DOHH2 (cell line): Measurements from ENCODE around the gene HSDL2.

ENCODE experiments used
- H3F3A ChIP-seq: fragments of 200-600 bp; sonication (generic), shearing (Covaris generic); 2 replicates; pipeline ENCODE4 v1.6.0; 2016; ENCODE audit warnings: antibody characterized with exemption, mild to moderate bottlenecking; ENCODE audit not compliant: control insufficient read depth, insufficient read depth
- H3K27ac ChIP-seq: fragments of 200-600 bp; sonication (generic); 2 replicates; pipeline ENCODE4 v1.5.1; 2014; ENCODE audit warnings: low read depth, mild to moderate bottlenecking, low read length, moderate library complexity
- H3K27me3 ChIP-seq: fragments of 200-600 bp; sonication (generic); 2 replicates; pipeline ENCODE4 v1.6.1; 2014; ENCODE audit warnings: mild to moderate bottlenecking, low read length, mixed read lengths; ENCODE audit not compliant: control insufficient read depth
- H3K36me3 ChIP-seq: fragments of 200-600 bp; sonication (generic); 2 replicates; pipeline ENCODE4 v1.6.1; 2014; ENCODE audit warnings: mild to moderate bottlenecking, low read length, moderate library complexity, mixed read lengths; ENCODE audit not compliant: control insufficient read depth
- H3K4me1 ChIP-seq: fragments of 200-600 bp; sonication (generic); 2 replicates; pipeline ENCODE4 v1.6.1; 2014; ENCODE audit warnings: mild to moderate bottlenecking, low read length, mixed read lengths; ENCODE audit not compliant: control insufficient read depth
- H3K4me2 ChIP-seq: fragments of 200-600 bp; sonication (generic); 2 replicates; pipeline ENCODE4 v1.6.0; 2014; ENCODE audit warnings: mild to moderate bottlenecking, low read length, moderate library complexity
- H3K4me3 ChIP-seq: fragments of 200-600 bp; sonication (generic); 2 replicates; pipeline ENCODE4 v1.5.1; 2014; ENCODE audit warnings: mild to moderate bottlenecking, low read length, mixed read lengths
- H3K79me2 ChIP-seq: fragments of 200-600 bp; sonication (generic); 2 replicates; pipeline ENCODE4 v1.6.1; 2014; ENCODE audit warnings: mild to moderate bottlenecking, low read length, mixed read lengths; ENCODE audit not compliant: control insufficient read depth
- H3K9me2 ChIP-seq: fragments of 200-600 bp; sonication (generic); replicated peaks from 2 replicates; pipeline ENCODE4 v1.6.1; 2014; ENCODE audit warnings: mild to moderate bottlenecking, low read length, mixed read lengths; ENCODE audit not compliant: control insufficient read depth
- H3K9me3 ChIP-seq: fragments of 200-600 bp; sonication (generic); 2 replicates; pipeline ENCODE4 v1.6.1; 2014; ENCODE audit warnings: antibody characterized with exemption, low read length, mixed read lengths; ENCODE audit not compliant: control insufficient read depth, insufficient read depth
- H4K20me1 ChIP-seq: fragments of 200-600 bp; sonication (generic); 2 replicates; pipeline ENCODE4 v1.6.0; 2014; ENCODE audit warnings: low read depth, mild to moderate bottlenecking, antibody characterized with exemption, low read length, moderate library complexity; ENCODE audit not compliant: control insufficient read depth, insufficient read depth
- EZH2phosphoT487 ChIP-seq: fragments of 200-600 bp; sonication (generic); IDR thresholded peaks from 2 replicates; pipeline ENCODE4 v1.6.1; 2017; ENCODE audit warnings: borderline replicate concordance, mild to moderate bottlenecking, antibody characterized with exemption, low read length, moderate library complexity, mixed read lengths
- TF ChIP-seq, protein P1 (sequence below): fragments of 200-600 bp; sonication (generic); IDR thresholded peaks from one replicate; pipeline ENCODE4 v1.5.1; 2014; ENCODE audit warnings: antibody characterized with exemption, mild to moderate bottlenecking, low read depth, low read length; ENCODE audit not compliant: poor library complexity, severe bottlenecking

Gene HSDL2

DNA sequence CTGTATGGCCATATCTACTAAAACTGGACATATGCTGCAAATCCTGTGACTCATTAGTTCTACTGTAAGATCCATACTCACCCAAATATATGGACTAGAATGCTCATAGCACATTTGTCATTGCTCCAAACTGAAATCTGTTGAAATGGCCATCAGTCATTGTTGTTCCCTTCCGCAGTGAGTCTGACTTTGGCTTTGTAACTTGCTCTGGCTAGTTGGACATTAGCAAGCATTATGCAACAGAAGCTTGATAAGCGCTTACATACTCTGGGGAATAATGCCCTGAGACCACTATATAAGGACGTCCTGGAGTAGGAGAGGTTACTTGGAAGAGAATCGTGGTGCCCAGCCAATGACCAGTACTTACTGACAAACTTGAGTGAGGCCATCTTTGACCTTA, 115.7 kb downstream of the HSDL2 start:
- Histone ChIP-seq H3K27ac (no peak overlapping the region), H3K9me2 (no peaks in the 10 kb centered on the region), H3K4me2 (no peak overlapping the region), H4K20me1 (no peaks in the 10 kb centered on the region), H3K27me3 (no peaks in the 10 kb centered on the region), H3K79me2 (peaks cover 94% of the 10 kb centered on the region), H3K4me3 (no peak overlapping the region), H3K36me3 (peaks cover 31% of the 10 kb centered on the region), H3K9me3 (0 out of 2 replicates have a peak, but pooled peaks cover 6% of the 10 kb centered on the region), H3K4me1 (peaks cover 12% of the 10 kb centered on the region), H3F3A (no peaks in the 10 kb centered on the region)
- no peak for TF ChIP-seq EZH2phosphoT487
- TF ChIP-seq, protein P1, sequence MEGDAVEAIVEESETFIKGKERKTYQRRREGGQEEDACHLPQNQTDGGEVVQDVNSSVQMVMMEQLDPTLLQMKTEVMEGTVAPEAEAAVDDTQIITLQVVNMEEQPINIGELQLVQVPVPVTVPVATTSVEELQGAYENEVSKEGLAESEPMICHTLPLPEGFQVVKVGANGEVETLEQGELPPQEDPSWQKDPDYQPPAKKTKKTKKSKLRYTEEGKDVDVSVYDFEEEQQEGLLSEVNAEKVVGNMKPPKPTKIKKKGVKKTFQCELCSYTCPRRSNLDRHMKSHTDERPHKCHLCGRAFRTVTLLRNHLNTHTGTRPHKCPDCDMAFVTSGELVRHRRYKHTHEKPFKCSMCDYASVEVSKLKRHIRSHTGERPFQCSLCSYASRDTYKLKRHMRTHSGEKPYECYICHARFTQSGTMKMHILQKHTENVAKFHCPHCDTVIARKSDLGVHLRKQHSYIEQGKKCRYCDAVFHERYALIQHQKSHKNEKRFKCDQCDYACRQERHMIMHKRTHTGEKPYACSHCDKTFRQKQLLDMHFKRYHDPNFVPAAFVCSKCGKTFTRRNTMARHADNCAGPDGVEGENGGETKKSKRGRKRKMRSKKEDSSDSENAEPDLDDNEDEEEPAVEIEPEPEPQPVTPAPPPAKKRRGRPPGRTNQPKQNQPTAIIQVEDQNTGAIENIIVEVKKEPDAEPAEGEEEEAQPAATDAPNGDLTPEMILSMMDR = no peak

DNA sequence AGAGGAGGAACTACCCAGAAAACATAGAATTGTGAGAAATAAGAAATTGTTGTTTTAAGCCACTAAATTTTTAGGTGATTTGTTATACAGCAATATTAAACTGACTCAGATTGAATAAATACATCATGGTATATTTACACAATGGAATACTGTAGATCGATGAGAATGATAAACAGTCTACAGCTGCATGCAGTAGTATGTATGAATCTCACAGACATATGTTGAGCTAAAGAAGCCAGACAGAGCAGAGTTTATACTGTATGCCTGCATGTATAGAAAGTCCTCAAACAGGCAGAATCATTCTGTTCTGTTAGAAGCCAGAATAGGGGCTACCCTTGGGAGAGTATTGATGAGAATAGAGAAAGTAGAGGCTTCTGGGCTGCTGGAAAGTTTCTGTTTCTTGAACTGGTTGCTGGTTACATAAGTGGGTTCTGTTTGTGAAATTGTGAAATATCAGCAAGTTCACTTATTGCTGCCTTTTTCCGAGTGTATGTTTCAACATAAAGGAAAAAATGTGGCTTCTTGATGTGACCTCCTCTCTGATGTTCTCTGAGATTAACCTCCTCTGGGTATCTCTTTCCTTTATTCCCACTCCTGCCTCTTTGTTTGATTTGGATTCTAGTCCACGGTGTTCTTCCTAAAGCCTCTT, 116.3 kb downstream of the HSDL2 start:
- no peaks in the 10 kb centered on the region for H3F3A ChIP-seq
- H4K20me1 ChIP-seq = no peaks in the 10 kb centered on the region
- H3K4me2 ChIP-seq = no peak overlapping the region
- peaks cover 12% of the 10 kb centered on the region for H3K4me1 ChIP-seq
- H3K9me2 ChIP-seq = no peaks in the 10 kb centered on the region
- H3K36me3 ChIP-seq = peaks cover 31% of the 10 kb centered on the region
- H3K79me2 ChIP-seq = peaks cover 94% of the 10 kb centered on the region
- H3K27me3 ChIP-seq = no peaks in the 10 kb centered on the region
- 0 out of 2 replicates have a peak, but pooled peaks cover 6% of the 10 kb centered on the region for H3K9me3 ChIP-seq
- TF ChIP-seq EZH2phosphoT487 = no peak
- TF ChIP-seq, protein P1 = no peak
- no peak overlapping the region for H3K27ac ChIP-seq
- H3K4me3 ChIP-seq = no peak overlapping the region

DNA sequence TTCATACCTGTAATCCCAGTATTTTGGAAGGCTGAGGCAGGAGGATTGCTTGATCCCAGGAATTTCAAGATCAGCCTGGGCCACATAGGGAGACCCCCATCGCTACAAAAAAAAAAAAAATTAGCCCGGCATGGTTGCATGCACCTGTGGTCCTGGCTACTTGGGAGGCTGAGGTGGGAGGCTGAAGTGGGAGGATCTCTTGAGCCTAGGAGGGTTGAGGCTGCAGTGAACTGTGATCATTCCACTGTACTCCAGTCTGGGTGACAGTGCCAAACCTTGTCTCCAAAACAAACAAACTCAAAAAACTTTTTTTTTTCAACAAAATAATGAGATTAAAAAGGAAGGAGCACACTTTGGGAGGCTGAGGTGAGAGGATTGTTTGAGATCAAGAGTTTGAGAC, 120.9 kb downstream of the HSDL2 start:
- Histone ChIP-seq H3K9me3 (no peaks in the 10 kb centered on the region), H3K36me3 (no peaks in the 10 kb centered on the region; the same call in 1 of the 2 replicates), H3K4me3 (no peak overlapping the region), H3K4me1 (no peaks in the 10 kb centered on the region), H4K20me1 (no peaks in the 10 kb centered on the region), H3F3A (no peaks in the 10 kb centered on the region), H3K79me2 (peaks cover 91% of the 10 kb centered on the region), H3K27me3 (no peaks in the 10 kb centered on the region), H3K4me2 (no peak overlapping the region), H3K27ac (no peak overlapping the region), H3K9me2 (no peaks in the 10 kb centered on the region)
- TF ChIP-seq, protein P1 = no peak
- no peak for TF ChIP-seq EZH2phosphoT487
